ENCODE results near the gene PPM1H. TPM values are rescaled to one million over a fixed set of nuclear protein-coding genes. Genes with fewer than 3 reads are reported as not detected.

Gene PPM1H
- total and polyA plus RNA-seq, 2 of the 8 experiments (the other 6 are each of a cell fraction or from before 2014, with no cell fraction given) = 16.4 to 36.1 TPM

GRCh38 chr12:62604871-62605270 lies 330.1 kb downstream of the PPM1H start:
- no peak overlapping the region for H3K56ac ChIP-seq (replicated peaks; ENCODE audit: insufficient read length, low read depth, low read length)
- H2AK5ac ChIP-seq (ENCODE audit: low read depth, low read length) = no peak overlapping the region
- H3K23ac ChIP-seq (ENCODE audit: insufficient read length) = no peak overlapping the region
- H2AFZ ChIP-seq (ENCODE audit: low read length) = no peak overlapping the region
- no peaks in the 10 kb centered on the region for H3K36me3 ChIP-seq (ENCODE audit: control insufficient read depth in 2 of 4, insufficient read depth in 4 of 4, low read length in 3 of 4)
- H2BK12ac ChIP-seq (ENCODE audit: low read depth, low read length) = no peak overlapping the region
- no peak overlapping the region for H2BK120ac ChIP-seq (replicated peaks; ENCODE audit: low read depth, low read length)
- H4K91ac ChIP-seq (replicated peaks; ENCODE audit: insufficient read length, low read length) = no peak overlapping the region
- H3K9ac ChIP-seq (replicated peaks in 1 of 4; ENCODE audit: extremely low read depth in 1 of 4, low read depth in 3 of 4, low read length in 3 of 4) = peak overlapping the region in 2 of 4 experiments; percentile 18 to 43; a peak in 2 of 7 replicates
- CTCF ChIA-PET (ENCODE audit: partially characterized antibody) = interaction anchor here (1.6 kb wide), 1 partner anchor 189 kb away, joined by 12 read pairs; no protein-coding TSS in a partner anchor
- WGBS, 2 experiments (ENCODE audit: extremely low coverage in 1 of 2, insufficient coverage in 1 of 2, insufficient read length in 1 of 2, insufficient replicate concordance in 2 of 2, low coverage in 1 of 2, low lambda C conversion rate in 2 of 2, missing lambda C conversion rate in 1 of 2) = 58% methylated on average over 4 of the region's 4 CpGs; no CpG with 5 or more reads in 1 of the 2 experiments
- H3K79me1 ChIP-seq (ENCODE audit: low read depth, low read length) = no peaks in the 10 kb centered on the region
- H3K18ac ChIP-seq (ENCODE audit: extremely low read depth, low read length) = no peak overlapping the region
- POLR2A ChIA-PET (ENCODE audit: partially characterized antibody) = interaction anchor here (0.8 to 3.4 kb wide), 2 partner anchors 25 to 52 kb away, joined by 4 to 13 read pairs; no protein-coding TSS in a partner anchor
- H3K23me2 ChIP-seq (ENCODE audit: low read depth, low read length) = no peaks in the 10 kb centered on the region
- no peaks in the 10 kb centered on the region for H3K27me3 ChIP-seq (replicated peaks in 1 of 4; ENCODE audit: control insufficient read depth in 3 of 4, extremely low read depth in 1 of 4, insufficient read depth in 3 of 4, low read length in 3 of 4)
- H3K4me3 ChIP-seq (ENCODE audit: extremely low read depth in 1 of 4, insufficient read depth in 2 of 4, low read depth in 3 of 4, low read length in 4 of 4) = peak overlapping the region; percentile 72 to 79 (median 73); a peak in 7 of 8 replicates
- peak overlapping the region; percentile 66 to 80 for H3K4me2 ChIP-seq (ENCODE audit: insufficient read depth in 1 of 2, low read depth in 2 of 2, low read length in 2 of 2)
- H4K8ac ChIP-seq (ENCODE audit: extremely low read depth, insufficient read depth, low read length) = no peak overlapping the region
- H3K4ac ChIP-seq (replicated peaks; ENCODE audit: insufficient read length, low read depth, low read length) = no peak overlapping the region
- no peak overlapping the region for H2BK5ac ChIP-seq (ENCODE audit: low read depth, low read length)
- DNase-seq (ENCODE audit: low read depth in 1 of 2, low spot score in 2 of 2) = no peak
- no peak for FAIRE-seq
- no peak overlapping the region for H4K5ac ChIP-seq (ENCODE audit: insufficient read length, low read depth, low read length)
- no peaks in the 10 kb centered on the region for H3K9me3 ChIP-seq (ENCODE audit: insufficient read depth in 2 of 2, low read depth in 1 of 2, low read length in 1 of 2)
- H3K27ac ChIP-seq (ENCODE audit: low read depth, low read length) = no peak overlapping the region
- H3K79me2 ChIP-seq (ENCODE audit: control insufficient read depth in 1 of 2, insufficient read depth in 2 of 2, low read length in 2 of 2) = peaks cover 0 to 50% of the 10 kb centered on the region in 2 experiments; a peak in 3 of 4 replicates
- H2BK15ac ChIP-seq (ENCODE audit: low read length) = no peak overlapping the region
- no peak overlapping the region for H3K14ac ChIP-seq (ENCODE audit: insufficient read length)
- H4K20me1 ChIP-seq (replicated peaks in 1 of 2; ENCODE audit: control insufficient read depth in 1 of 2, insufficient read depth in 2 of 2, low read length in 2 of 2) = peaks cover 4 to 6% of the 10 kb centered on the region in 2 experiments
- H3K4me1 ChIP-seq (replicated peaks in 1 of 4; ENCODE audit: control insufficient read depth in 3 of 4, insufficient read depth in 4 of 4, low read length in 3 of 4) = peaks cover 0 to 5% (median 4%) of the 10 kb centered on the region in 4 experiments; a peak in 5 of 7 replicates
- H2BK20ac ChIP-seq (ENCODE audit: low read length) = no peak overlapping the region
- TF ChIP-seq GABPA (IDR thresholded peaks at IDR 0.05; ENCODE audit: borderline replicate concordance, insufficient read depth, low read length) = no peak
- TF ChIP-seq POLR2A (IDR thresholded peaks at IDR 0.05; ENCODE audit: control extremely low read depth in 1 of 2, low read depth in 2 of 2, low read length in 2 of 2) = peak in 1 of 2 experiments; percentile 39; a peak in 1 of 3 replicates
- no peak for TF ChIP-seq KDM4A (IDR thresholded peaks at IDR 0.05; ENCODE audit: low read depth, low read length, severe bottlenecking)
- TF ChIP-seq SIX5 (IDR thresholded peaks at IDR 0.05; ENCODE audit: low read depth, low read length) = no peak
- TF ChIP-seq USF2 (IDR thresholded peaks at IDR 0.05; ENCODE audit: low read length) = no peak
- no peak for TF ChIP-seq EGR1 (IDR thresholded peaks at IDR 0.05; ENCODE audit: borderline replicate concordance, low read depth, low read length)
